ENCODE measurements around the gene FILIP1. TPM values are rescaled to one million over a fixed set of nuclear protein-coding genes. Genes with fewer than 3 reads are reported as not detected.

The FILIP1 gene
- total and polyA plus RNA-seq, 2 of the 8 experiments (the other 6 are each of a cell fraction or from before 2014, with no cell fraction given) = 2.4 to 5.7 TPM

- no peaks in the 10 kb centered on the region for H3K36me3 ChIP-seq (ENCODE audit: control insufficient read depth in 2 of 4, insufficient read depth in 4 of 4, low read length in 3 of 4)
- no peak overlapping the region for H3K56ac ChIP-seq (replicated peaks; ENCODE audit: insufficient read length, low read depth, low read length)
- H3K23ac ChIP-seq (ENCODE audit: insufficient read length) = no peak overlapping the region
- no peaks in the 10 kb centered on the region for H4K20me1 ChIP-seq (replicated peaks in 1 of 2; ENCODE audit: control insufficient read depth in 1 of 2, insufficient read depth in 2 of 2, low read length in 2 of 2)
- H2BK5ac ChIP-seq (ENCODE audit: low read depth, low read length) = no peak overlapping the region
- no peaks in the 10 kb centered on the region for H3K9me3 ChIP-seq (ENCODE audit: insufficient read depth in 2 of 2, low read depth in 1 of 2, low read length in 1 of 2)
- no peak overlapping the region for H2BK20ac ChIP-seq (ENCODE audit: low read length)
- H2BK12ac ChIP-seq (ENCODE audit: low read depth, low read length) = no peak overlapping the region
- no peak overlapping the region for H2BK15ac ChIP-seq (ENCODE audit: low read length)
- no peak overlapping the region for H3K4me2 ChIP-seq (ENCODE audit: insufficient read depth in 1 of 2, low read depth in 2 of 2, low read length in 2 of 2)
- H4K91ac ChIP-seq (replicated peaks; ENCODE audit: insufficient read length, low read length) = no peak overlapping the region
- no peak overlapping the region for H3K4me3 ChIP-seq (ENCODE audit: extremely low read depth in 1 of 4, insufficient read depth in 2 of 4, low read depth in 3 of 4, low read length in 4 of 4)
- no peak overlapping the region for H2AK5ac ChIP-seq (ENCODE audit: low read depth, low read length)
- FAIRE-seq (no peak), DNase-seq (ENCODE audit: low read depth in 1 of 2, low spot score in 2 of 2) (no peak)
- H4K8ac ChIP-seq (ENCODE audit: extremely low read depth, insufficient read depth, low read length) = no peak overlapping the region
- H3K27ac ChIP-seq (ENCODE audit: low read depth, low read length) = no peak overlapping the region
- no peak overlapping the region for H4K5ac ChIP-seq (ENCODE audit: insufficient read length, low read depth, low read length)
- CTCF ChIA-PET (ENCODE audit: partially characterized antibody) = interaction anchor here (0.9 kb wide), 1 partner anchor 110 kb away, joined by 4 read pairs; no protein-coding TSS in a partner anchor
- H3K79me1 ChIP-seq (ENCODE audit: low read depth, low read length) = no peaks in the 10 kb centered on the region
- no peaks in the 10 kb centered on the region for H3K23me2 ChIP-seq (ENCODE audit: low read depth, low read length)
- no peaks in the 10 kb centered on the region for H3K79me2 ChIP-seq (ENCODE audit: control insufficient read depth in 1 of 2, insufficient read depth in 2 of 2, low read length in 2 of 2)
- no peak overlapping the region for H3K18ac ChIP-seq (ENCODE audit: extremely low read depth, low read length)
- no peaks in the 10 kb centered on the region for H3K27me3 ChIP-seq (replicated peaks in 1 of 4; ENCODE audit: control insufficient read depth in 3 of 4, extremely low read depth in 1 of 4, insufficient read depth in 3 of 4, low read length in 3 of 4)
- H3K4me1 ChIP-seq (replicated peaks in 1 of 4; ENCODE audit: control insufficient read depth in 3 of 4, insufficient read depth in 4 of 4, low read length in 3 of 4) = peaks cover 0 to 10% (median 2%) of the 10 kb centered on the region in 4 experiments; a peak in 3 of 7 replicates
- no peak overlapping the region for H3K4ac ChIP-seq (replicated peaks; ENCODE audit: insufficient read length, low read depth, low read length)
- no peak overlapping the region for H2AFZ ChIP-seq (ENCODE audit: low read length)
- no peak overlapping the region for H2BK120ac ChIP-seq (replicated peaks; ENCODE audit: low read depth, low read length)
- no peak overlapping the region for H3K9ac ChIP-seq (replicated peaks in 1 of 4; ENCODE audit: extremely low read depth in 1 of 4, low read depth in 3 of 4, low read length in 3 of 4)
- no peak overlapping the region for H3K14ac ChIP-seq (ENCODE audit: insufficient read length)
- POLR2A ChIA-PET (ENCODE audit: partially characterized antibody) = interaction anchor here (0.7 kb wide), 1 partner anchor 235 kb away, joined by 3 read pairs; the partner anchor contains the start of gene COX7A2
- no peak for TF ChIP-seq SP1 (IDR thresholded peaks at IDR 0.05; ENCODE audit: low read depth, low read length)
- TF ChIP-seq JUN (IDR thresholded peaks at IDR 0.05; ENCODE audit: low read depth, low read length) = no peak
- TF ChIP-seq ATF2 (IDR thresholded peaks at IDR 0.05; ENCODE audit: low read length) = no peak
Observed at GRCh38 chr6:75478929-75479328, 14.7 kb downstream of the FILIP1 start.

Data from H1 (cell line).